A549 (cell line): ENCODE results near the gene CPAMD8. TPM values are rescaled to one million over a fixed set of nuclear protein-coding genes. Genes with fewer than 3 reads are reported as not detected.
"Not testable (repeated sequence)": the region's sequence is repeated elsewhere in the genome, so short reads cannot be mapped to it uniquely, and the experiment has no call there.

Source experiments
- ATAC-seq, 2 experiments: fragments of 200-7000 bp in 1 of 2; fragments of >200 bp in 1 of 2; cut with Nextera tagmentation in 1 of 2; cut with Tn5 transposase in 1 of 2; 3 replicates each; pipeline versions ENCODE4 v1.8.0 to v1.9.1; 2018 to 2020; ENCODE audit warnings: mild to moderate bottlenecking in 1 of 2, moderate library complexity in 1 of 2
- CTCF ChIA-PET: fragments of 300-600 bp; sonication (Branson Sonifier 250); formaldehyde crosslinking; extraction: SDS; loops from one replicate; lab custom pipeline; 2021; ENCODE audit warnings: antibody characterized with exemption, inconsistent platforms; lab: Yijun Ruan, JAX
- POLR2A ChIA-PET: fragments of 350-600 bp; formaldehyde crosslinking; extraction: SDS; loops from one replicate; lab custom pipeline; 2021; ENCODE audit warnings: antibody characterized with exemption, inconsistent platforms; lab: Yijun Ruan, JAX
- DNase-seq, 2 experiments: peaks; one replicate each; pipeline versions ENCODE4 v3.0.0 to v3.0.0-alpha.2; 2011 to 2016; ENCODE audit warnings: low read depth in 1 of 2, low spot score in 1 of 2
- FAIRE-seq: peaks from 2 replicates; lab custom pipeline; 2011; peaks lifted over from hg19 to GRCh38; lab: Jason Lieb, UNC
- H3K27ac ChIP-seq, 2 experiments: fragments of >200 bp; sonication (Bioruptor Twin); formaldehyde crosslinking; 3 replicates each; pipeline ENCODE4 v1.5.1; 2016 to 2017
- H3K4me1 ChIP-seq: fragments of >200 bp; sonication (Bioruptor Twin); formaldehyde crosslinking; 3 replicates; pipeline ENCODE4 v1.6.1; 2016
- H3K4me2 ChIP-seq: fragments of >200 bp; sonication (Bioruptor Twin); formaldehyde crosslinking; 3 replicates; pipeline ENCODE4 v1.6.1; 2016
- H3K4me3 ChIP-seq: fragments of >200 bp; sonication (Bioruptor Twin); formaldehyde crosslinking; 3 replicates; pipeline ENCODE4 v1.5.1; 2016
- H3K9me3 ChIP-seq: fragments of >200 bp; sonication (Bioruptor Twin); formaldehyde crosslinking; 3 replicates; pipeline ENCODE4 v1.6.1; 2016
- BHLHE40 ChIP-seq: IDR thresholded peaks from 2 replicates; pipeline ENCODE4 v1.6.1; 2012; ENCODE audit warnings: low read depth, low read length, inconsistent platforms
- CBX2 ChIP-seq: fragments of 200-600 bp; sonication (generic); IDR thresholded peaks from 2 replicates; pipeline ENCODE4 v1.6.1; 2016; ENCODE audit warnings: low read depth, mild to moderate bottlenecking, borderline replicate concordance
- CBX8 ChIP-seq: fragments of 200-600 bp; sonication (generic); IDR thresholded peaks from 2 replicates; pipeline ENCODE4 v1.6.1; 2016
- CEBPB ChIP-seq, 2 experiments: fragments of >200 bp in 1 of 2; sonication (Bioruptor Twin) in 1 of 2; formaldehyde crosslinking in 1 of 2; IDR thresholded peaks; 2 replicates each; pipeline ENCODE4 v1.6.1; 2012 to 2016
- CHD2 ChIP-seq: fragments of 150-350 bp; IDR thresholded peaks from 2 replicates; pipeline ENCODE4 v1.6.1; 2014; ENCODE audit warnings: low read length; ENCODE audit not compliant: partially characterized antibody
- CHD4 ChIP-seq: fragments of 200-600 bp; sonication (generic); IDR thresholded peaks from 2 replicates; pipeline ENCODE4 v1.6.1; 2016; ENCODE audit warnings: antibody characterized with exemption, mild to moderate bottlenecking, borderline replicate concordance
- CTCF ChIP-seq: fragments of >200 bp; sonication (Bioruptor Twin); formaldehyde crosslinking; IDR thresholded peaks from 3 replicates; pipeline ENCODE4 v1.5.1; 2016
- EHF ChIP-seq: fragments of 250-450 bp; sonication (Bioruptor Pico); IDR thresholded peaks from 2 replicates; pipeline ENCODE4 v1.5.0; 2020; ENCODE audit warnings: mild to moderate bottlenecking
- EHMT2 ChIP-seq: fragments of 200-600 bp; sonication (generic); IDR thresholded peaks from 2 replicates; pipeline ENCODE4 v1.6.1; 2016; ENCODE audit warnings: antibody characterized with exemption, low read depth, mild to moderate bottlenecking, moderate library complexity
- EP300 ChIP-seq, 2 experiments: fragments of >200 bp; sonication (Bioruptor Twin); formaldehyde crosslinking; IDR thresholded peaks; 2 replicates in 1 of 2; 3 replicates in 1 of 2; pipeline ENCODE4 v1.6.1; 2016 to 2017
- FOSL2 ChIP-seq, 2 experiments: fragments of 450-650 bp in 1 of 2; fragments of >200 bp in 1 of 2; sonication (Bioruptor Twin) in 1 of 2; formaldehyde crosslinking; IDR thresholded peaks; 2 replicates each; pipeline versions ENCODE4 v1.5.0 to v1.6.1; 2016 to 2020; ENCODE audit warnings: mild to moderate bottlenecking in 1 of 2, moderate library complexity in 1 of 2
- GATA3 ChIP-seq: IDR thresholded peaks from 2 replicates; pipeline ENCODE4 v1.6.1; 2012; ENCODE audit warnings: borderline replicate concordance
- HOXA7 ChIP-seq: fragments of 250-450 bp; sonication (Bioruptor Pico); IDR thresholded peaks from 2 replicates; pipeline ENCODE4 v1.5.0; 2020; ENCODE audit warnings: mild to moderate bottlenecking, moderate library complexity
- HOXB13 ChIP-seq: fragments of 250-450 bp; sonication (Bioruptor Pico); IDR thresholded peaks from 2 replicates; pipeline ENCODE4 v1.5.0; 2020; ENCODE audit warnings: low read depth, mild to moderate bottlenecking, moderate library complexity
- JUN ChIP-seq, 2 experiments: fragments of >200 bp; sonication (Bioruptor Twin); formaldehyde crosslinking; IDR thresholded peaks; 2 replicates in 1 of 2; 3 replicates in 1 of 2; pipeline ENCODE4 v1.6.1; 2016 to 2017
- JUNB ChIP-seq: fragments of >200 bp; sonication (Bioruptor Twin); formaldehyde crosslinking; IDR thresholded peaks from 2 replicates; pipeline ENCODE4 v1.6.1; 2016
- MAFK ChIP-seq: fragments of 450-650 bp; IDR thresholded peaks from 2 replicates; pipeline ENCODE4 v1.6.1; 2014; ENCODE audit not compliant: partially characterized antibody
- MAZ ChIP-seq: fragments of 150-350 bp; IDR thresholded peaks from 2 replicates; pipeline ENCODE4 v1.6.1; 2014; ENCODE audit warnings: antibody characterized with exemption, low read depth, low read length, borderline replicate concordance
- NR3C1 ChIP-seq: fragments of >200 bp; sonication (Bioruptor Twin); formaldehyde crosslinking; IDR thresholded peaks from 3 replicates; pipeline ENCODE4 v1.6.1; 2017
- POLR2A ChIP-seq: IDR thresholded peaks from 2 replicates; pipeline ENCODE4 v1.6.1; 2012; ENCODE audit warnings: mild to moderate bottlenecking, low read length
- POLR2AphosphoS2 ChIP-seq: conservative IDR thresholded peaks from 2 replicates; pipeline ENCODE4 v1.6.1; 2012; ENCODE audit warnings: low read length, improper control_type of control experiment, inconsistent platforms
- RFX5 ChIP-seq: fragments of 450-650 bp; IDR thresholded peaks from 2 replicates; pipeline ENCODE4 v1.7.1; 2014; ENCODE audit warnings: antibody characterized with exemption, mild to moderate bottlenecking, moderate library complexity
- RNF2 ChIP-seq: fragments of 200-600 bp; sonication (generic); IDR thresholded peaks from 2 replicates; pipeline ENCODE4 v1.6.1; 2016; ENCODE audit warnings: low read depth, mild to moderate bottlenecking, antibody characterized with exemption, moderate library complexity, borderline replicate concordance
- TP53 ChIP-seq: fragments of 250-450 bp; sonication (Bioruptor Pico); IDR thresholded peaks from 2 replicates; pipeline ENCODE4 v1.5.0; 2021; ENCODE audit warnings: mild to moderate bottlenecking, moderate library complexity
- USF2 ChIP-seq: fragments of 450-650 bp; IDR thresholded peaks from 2 replicates; pipeline ENCODE4 v1.6.1; 2014; ENCODE audit warnings: antibody characterized with exemption
- ZFP36 ChIP-seq: fragments of 450-650 bp; IDR thresholded peaks from 2 replicates; pipeline ENCODE4 v1.6.1; 2014; ENCODE audit warnings: borderline replicate concordance; ENCODE audit not compliant: partially characterized antibody
- ZNF302 ChIP-seq: fragments of 250-450 bp; sonication (Bioruptor Pico); IDR thresholded peaks from 2 replicates; pipeline ENCODE4 v1.9.0; 2021; ENCODE audit warnings: inconsistent platforms, mild to moderate bottlenecking, moderate library complexity
- WGBS: methylation state at CpG from one replicate; pipeline ENCODE4 v1.1.6; 2017; ENCODE audit errors: missing lambda C conversion rate; 5-methylcytosine and 5-hydroxymethylcytosine counted together
- polyA plus RNA-seq, 4 experiments: library from polyadenylated mRNA; depleted of rRNA in 3 of 4; stranded (reverse); fragments of >200 nt; fragmentation: RNase III in 1 of 4; extraction: RNeasy Plus Mini Kit Qiagen cat#74134 plus additional on column Dnase treatment in 1 of 4; gene quantifications; 2 replicates in 3 of 4; 3 replicates in 1 of 4; pipeline ENCODE4 v1.2.3, GENCODE V29; 2011 to 2017

The CPAMD8 gene
- polyA plus RNA-seq, 2 of the 4 experiments (the other 2 are of a cell fraction), result 0.03 TPM; not detected in 1

- ChIA-PET CTCF (no interaction called here), POLR2A (no interaction called here)
- TF ChIP-seq MAZ (no peak), RFX5 (no peak), USF2 (peak; percentile 54)
- WGBS, result 100% methylated on average over 2 of the region's 2 CpGs
- H3K27ac ChIP-seq, result no peak overlapping the region
- H3K9me3 ChIP-seq, result 0 out of 3 replicates have a peak, but pooled peaks cover 2% of the 10 kb centered on the region
- ATAC-seq (peak in 1 of 2 experiments; percentile 70; a peak in 3 of 6 replicates), DNase-seq (peak in 1 of 2 experiments; percentile 38), FAIRE-seq (no peak)
- H3K4me3 ChIP-seq, result no peak overlapping the region
- H3K4me2 ChIP-seq, result no peak overlapping the region
- H3K4me1 ChIP-seq, result no peaks in the 10 kb centered on the region
Observed at GRCh38 chr19:17020823-17021222, 5.8 kb downstream of the CPAMD8 start.

- no peaks in the 10 kb centered on the region for H3K4me1 ChIP-seq
- H3K9me3 ChIP-seq, result 0 out of 3 replicates have a peak, but pooled peaks cover 3% of the 10 kb centered on the region
- DNase-seq (no peak), FAIRE-seq (no peak), ATAC-seq (no peak)
- CTCF ChIA-PET, result interaction anchor here (0.6 kb wide), 1 partner anchor 337 kb away, joined by 3 read pairs; no protein-coding TSS in a partner anchor
- no peak overlapping the region for H3K4me3 ChIP-seq
- no peak overlapping the region for H3K4me2 ChIP-seq
- no peak overlapping the region for H3K27ac ChIP-seq
- POLR2A ChIA-PET, result no interaction called here
- no peak for TF ChIP-seq MAFK
- no peak for TF ChIP-seq GATA3
- no peak for TF ChIP-seq HOXB13 (CRISPR knock-in tag)
- TF ChIP-seq EHF (CRISPR knock-in tag), result no peak
- no peak for TF ChIP-seq POLR2AphosphoS2
- TF ChIP-seq CHD2, result no peak
- no peak for TF ChIP-seq USF2
- TF ChIP-seq BHLHE40, result no peak
- no peak for TF ChIP-seq ZNF302 (CRISPR knock-in tag)
- TF ChIP-seq TP53, result no peak
- no peak for TF ChIP-seq MAZ
- no peak for TF ChIP-seq CHD4
- TF ChIP-seq EP300 (IDR thresholded peaks at IDR 0.05), result no peak
- no peak for TF ChIP-seq ZFP36
Observed at GRCh38 chr19:17020385-17020784, 6.2 kb downstream of the CPAMD8 start.

- TF ChIP-seq JUNB (0 out of 2 replicates have a peak, but pooled peaks have one; percentile 12), ZFP36 (peak; percentile 73)
- H3K4me1 ChIP-seq, DNase-seq, H3K4me2 ChIP-seq, ATAC-seq, POLR2A ChIA-PET, H3K27ac ChIP-seq, H3K4me3 ChIP-seq, FAIRE-seq: not testable (repeated sequence)
- CTCF ChIA-PET, result interaction anchor here (1.0 kb wide), 1 partner anchor 53 kb away, joined by 4 read pairs; no protein-coding TSS in a partner anchor
- WGBS, result 10% methylated on average over 9 of the region's 9 CpGs
- peaks cover 13% of the 10 kb centered on the region; the same call in 2 of the 3 replicates for H3K9me3 ChIP-seq
Observed at GRCh38 chr19:17014212-17014861, 12.3 kb downstream of the CPAMD8 start.

GRCh38 chr19:17011485-17011884, 15.1 kb downstream of the CPAMD8 start:
- POLR2A ChIA-PET, result no interaction called here

More at GRCh38 chr19:17011485-17011884, 15.1 kb downstream of the CPAMD8 start:
- no peak for FAIRE-seq
- Histone ChIP-seq H3K9me3 (peaks cover 13% of the 10 kb centered on the region; the same call in 2 of the 3 replicates), H3K4me2 (no peak overlapping the region), H3K4me1 (no peaks in the 10 kb centered on the region), H3K27ac (no peak overlapping the region), H3K4me3 (no peak overlapping the region)
- 47% methylated on average over 6 of the region's 16 CpGs for WGBS
- no peak for DNase-seq
- ATAC-seq, result no peak
- CTCF ChIA-PET, result no interaction called here
- TF ChIP-seq MAFK (no peak), CEBPB (IDR thresholded peaks at IDR 0.05) (no peak), ZNF302 (CRISPR knock-in tag) (no peak), FOSL2 (IDR thresholded peaks at IDR 0.05) (no peak), FOSL2 (CRISPR knock-in tag; IDR thresholded peaks at IDR 0.05) (no peak), HOXA7 (CRISPR knock-in tag) (no peak), CBX2 (no peak), JUN (IDR thresholded peaks at IDR 0.05) (no peak), NR3C1 (no peak), POLR2A (no peak), EHF (CRISPR knock-in tag) (no peak), CBX8 (no peak), CTCF (no peak), RNF2 (no peak), EHMT2 (no peak)
